ENCODE results near the gene BIRC5. TPM values are rescaled to one million over a fixed set of nuclear protein-coding genes. Genes with fewer than 3 reads are reported as not detected.

Gene BIRC5
- total and polyA plus RNA-seq, 2 experiments from 2014 or later = 17.7 to 65.2 TPM

DNA sequence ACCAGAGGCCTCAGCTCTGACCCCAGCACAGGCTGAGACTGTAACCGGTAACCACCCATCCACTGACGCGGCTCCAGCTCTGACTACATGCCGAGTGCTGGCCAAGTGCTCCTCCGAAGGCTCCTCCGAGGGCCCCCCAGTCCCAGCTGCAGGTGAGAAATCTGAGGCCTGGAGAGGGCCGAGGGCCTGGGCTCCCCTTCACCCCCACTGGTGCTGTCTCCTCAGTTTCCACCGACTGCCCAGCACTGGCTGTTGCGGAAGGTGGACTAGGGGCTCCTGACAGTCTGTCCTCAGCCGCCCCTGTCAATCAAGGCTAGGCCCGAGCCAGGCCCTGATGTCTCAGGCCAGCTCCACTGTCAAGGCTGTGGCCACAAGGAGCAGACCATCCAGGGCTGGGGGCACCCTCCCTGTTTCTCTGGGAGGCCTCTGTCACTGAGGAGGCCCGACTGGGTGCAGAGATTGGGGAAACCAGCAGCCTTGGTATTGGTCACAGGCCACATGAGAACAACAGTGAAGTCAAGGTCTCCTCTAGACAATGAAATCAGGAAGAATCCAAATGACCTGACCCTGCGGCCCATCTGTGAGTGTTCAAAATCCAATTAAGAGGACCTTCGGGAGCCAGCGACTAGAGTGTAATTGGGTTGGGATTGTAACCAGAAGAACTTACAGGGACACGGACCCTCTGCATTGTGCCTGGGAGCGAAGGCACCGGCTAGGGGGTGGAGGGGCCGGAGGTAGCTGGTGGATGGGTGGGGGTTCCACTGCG, 22.5 kb downstream of the BIRC5 start:
- Histone ChIP-seq H3K4me1 (ENCODE audit: low read depth) (no peaks in the 10 kb centered on the region), H3K36me3 (no peaks in the 10 kb centered on the region), H3K9me3 (ENCODE audit: low read depth) (no peaks in the 10 kb centered on the region), H3K27me3 (peaks cover 16% of the 10 kb centered on the region), H3K27ac (no peak overlapping the region), H3K4me3 (no peak overlapping the region)
- TF ChIP-seq, protein P1, sequence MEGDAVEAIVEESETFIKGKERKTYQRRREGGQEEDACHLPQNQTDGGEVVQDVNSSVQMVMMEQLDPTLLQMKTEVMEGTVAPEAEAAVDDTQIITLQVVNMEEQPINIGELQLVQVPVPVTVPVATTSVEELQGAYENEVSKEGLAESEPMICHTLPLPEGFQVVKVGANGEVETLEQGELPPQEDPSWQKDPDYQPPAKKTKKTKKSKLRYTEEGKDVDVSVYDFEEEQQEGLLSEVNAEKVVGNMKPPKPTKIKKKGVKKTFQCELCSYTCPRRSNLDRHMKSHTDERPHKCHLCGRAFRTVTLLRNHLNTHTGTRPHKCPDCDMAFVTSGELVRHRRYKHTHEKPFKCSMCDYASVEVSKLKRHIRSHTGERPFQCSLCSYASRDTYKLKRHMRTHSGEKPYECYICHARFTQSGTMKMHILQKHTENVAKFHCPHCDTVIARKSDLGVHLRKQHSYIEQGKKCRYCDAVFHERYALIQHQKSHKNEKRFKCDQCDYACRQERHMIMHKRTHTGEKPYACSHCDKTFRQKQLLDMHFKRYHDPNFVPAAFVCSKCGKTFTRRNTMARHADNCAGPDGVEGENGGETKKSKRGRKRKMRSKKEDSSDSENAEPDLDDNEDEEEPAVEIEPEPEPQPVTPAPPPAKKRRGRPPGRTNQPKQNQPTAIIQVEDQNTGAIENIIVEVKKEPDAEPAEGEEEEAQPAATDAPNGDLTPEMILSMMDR (IDR thresholded peaks at IDR 0.05; ENCODE audit: low read depth, low read length) = no peak
- DNase-seq (ENCODE audit: low read depth in 1 of 2, low spot score in 1 of 2) = no peak

DNA sequence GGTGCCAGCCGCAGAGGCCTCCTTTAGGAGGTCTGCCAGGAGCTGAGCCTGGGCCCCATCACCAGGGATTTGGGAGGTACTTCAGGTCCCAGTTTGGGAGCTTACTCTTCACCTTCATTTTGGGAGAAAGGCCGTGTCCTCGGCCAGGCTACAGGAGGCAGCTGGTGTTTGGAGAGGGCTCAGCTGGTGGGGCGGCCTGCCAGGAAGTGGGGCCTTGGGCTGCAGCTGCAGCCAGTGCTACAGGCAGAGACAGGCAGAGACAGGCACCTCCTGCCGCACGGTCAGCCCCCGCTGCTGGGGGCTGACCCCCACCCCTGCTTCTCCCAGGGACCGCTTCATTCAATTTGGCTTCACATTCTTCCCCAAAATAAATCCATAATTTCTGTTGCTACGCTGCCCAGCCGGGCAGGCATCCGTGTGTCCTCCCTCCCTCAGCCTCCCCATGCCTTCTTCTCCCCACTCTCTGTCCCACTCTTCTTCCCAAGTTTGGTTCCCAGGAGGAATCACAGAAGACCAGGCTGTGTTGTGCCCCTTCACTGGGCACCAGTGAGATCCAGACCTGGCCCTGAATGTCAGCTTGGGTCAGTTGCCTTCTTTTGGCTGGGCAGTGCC, 23.5 kb downstream of the BIRC5 start:
- no peak overlapping the region for H3K4me3 ChIP-seq
- DNase-seq (ENCODE audit: low read depth in 1 of 2, low spot score in 1 of 2) = no peak
- no peaks in the 10 kb centered on the region for H3K9me3 ChIP-seq (ENCODE audit: low read depth)
- no peaks in the 10 kb centered on the region for H3K36me3 ChIP-seq
- no peak overlapping the region for H3K27ac ChIP-seq
- TF ChIP-seq, protein P1 (IDR thresholded peaks at IDR 0.05; ENCODE audit: low read depth, low read length) = no peak
- no peaks in the 10 kb centered on the region for H3K4me1 ChIP-seq (ENCODE audit: low read depth)
- H3K27me3 ChIP-seq = peaks cover 7% of the 10 kb centered on the region

DNA sequence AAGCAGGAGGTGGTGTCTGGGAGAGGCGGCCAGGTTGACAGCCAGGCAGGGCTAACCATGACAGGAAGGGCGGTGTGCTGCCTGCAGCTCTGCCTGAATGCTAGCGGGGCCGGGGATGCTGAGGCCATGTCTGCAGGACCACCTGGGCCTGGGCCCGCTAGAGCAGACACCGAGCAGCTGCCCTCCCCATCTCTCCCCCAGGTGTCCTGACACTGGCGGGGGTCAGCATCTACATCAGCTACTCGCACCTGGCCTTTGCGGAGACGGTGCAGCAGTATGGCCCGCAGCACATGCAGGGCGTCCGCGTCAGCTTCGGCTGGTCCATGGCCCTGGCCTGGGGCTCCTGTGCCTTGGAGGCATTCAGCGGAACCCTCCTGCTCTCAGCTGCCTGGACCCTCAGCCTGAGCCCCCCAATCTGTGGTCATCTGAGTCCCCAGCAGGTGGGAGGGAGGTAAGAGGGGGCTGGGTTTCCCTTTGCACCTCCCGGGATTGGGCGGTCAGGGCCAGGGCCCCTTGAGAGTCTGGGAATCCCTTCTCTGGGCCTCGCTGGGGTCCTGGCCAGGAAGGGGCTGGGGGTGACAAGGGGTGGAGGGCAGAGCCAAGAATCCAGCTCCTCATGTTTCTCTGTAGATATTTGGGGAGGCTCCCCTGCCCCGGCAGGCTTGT, 24.9 kb downstream of the BIRC5 start:
- TF ChIP-seq, protein P1 (IDR thresholded peaks at IDR 0.05; ENCODE audit: low read depth, low read length) = no peak
- Histone ChIP-seq H3K9me3 (ENCODE audit: low read depth) (no peaks in the 10 kb centered on the region), H3K4me3 (no peak overlapping the region), H3K27ac (no peak overlapping the region), H3K27me3 (no peaks in the 10 kb centered on the region), H3K4me1 (ENCODE audit: low read depth) (no peaks in the 10 kb centered on the region), H3K36me3 (no peaks in the 10 kb centered on the region)
- no peak for DNase-seq (ENCODE audit: low read depth in 1 of 2, low spot score in 1 of 2)

DNA sequence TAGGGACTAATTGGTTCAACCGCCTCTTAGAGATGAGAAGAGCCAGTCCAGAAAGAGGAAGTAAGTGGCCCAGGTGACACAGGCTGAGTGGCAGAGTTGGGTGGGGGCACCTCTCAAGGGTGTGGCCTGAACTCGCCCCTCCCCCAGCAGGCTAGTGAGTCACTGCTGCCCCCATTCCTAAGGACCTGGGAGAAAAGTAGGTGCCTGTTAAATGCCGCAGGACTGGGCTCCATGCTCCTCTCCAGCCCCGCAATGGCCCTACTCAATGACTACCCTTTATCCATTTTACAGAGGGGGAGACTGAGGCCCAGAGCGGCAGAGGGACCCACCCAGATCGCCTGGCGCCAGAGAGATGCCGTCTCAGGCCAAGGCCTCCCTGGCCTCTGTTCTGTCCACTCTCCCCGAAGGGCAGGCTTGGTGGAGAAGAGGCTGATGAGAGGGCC, 25.5 kb downstream of the BIRC5 start:
- H3K27ac ChIP-seq = no peak overlapping the region
- no peak overlapping the region for H3K4me3 ChIP-seq
- no peaks in the 10 kb centered on the region for H3K4me1 ChIP-seq (ENCODE audit: low read depth)
- no peaks in the 10 kb centered on the region for H3K36me3 ChIP-seq
- DNase-seq (ENCODE audit: low read depth in 1 of 2, low spot score in 1 of 2) = no peak
- no peaks in the 10 kb centered on the region for H3K27me3 ChIP-seq
- no peaks in the 10 kb centered on the region for H3K9me3 ChIP-seq (ENCODE audit: low read depth)
- TF ChIP-seq, protein P1 (IDR thresholded peaks at IDR 0.05; ENCODE audit: low read depth, low read length) = no peak

DNA sequence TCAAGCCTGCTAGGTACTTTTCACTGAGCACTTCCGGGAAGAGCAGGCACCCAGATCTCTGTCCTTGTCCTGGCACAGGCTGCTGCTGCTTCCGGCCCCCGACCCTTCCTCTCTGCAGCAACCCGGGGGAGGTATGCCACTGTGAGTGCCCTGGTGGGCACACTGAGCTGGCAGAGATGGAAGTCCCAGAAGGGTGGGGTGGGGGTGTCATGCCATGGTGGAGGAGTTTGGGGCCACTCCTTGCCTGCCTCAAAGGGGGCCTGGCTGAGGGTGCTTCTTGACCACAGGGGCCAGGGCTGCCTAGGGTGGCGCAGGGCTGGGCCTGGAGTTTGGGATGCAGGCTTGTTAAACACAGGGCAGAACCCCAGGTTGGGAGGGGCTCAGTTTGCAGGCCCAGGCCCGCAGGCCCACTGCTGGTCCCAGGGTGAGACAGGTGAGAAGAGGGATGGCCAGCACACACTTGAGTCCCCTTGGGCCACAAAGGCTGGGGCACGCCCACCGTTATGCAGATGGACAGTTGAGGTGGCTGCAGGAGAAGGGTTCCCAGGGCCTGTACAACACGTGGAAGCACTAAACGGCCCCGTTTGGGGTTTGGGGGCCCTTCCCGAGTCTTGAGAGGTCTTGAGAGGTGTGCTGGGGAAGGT, 26.1 kb downstream of the BIRC5 start:
- Histone ChIP-seq H3K27ac (no peak overlapping the region), H3K36me3 (no peaks in the 10 kb centered on the region), H3K4me3 (no peak overlapping the region), H3K27me3 (no peaks in the 10 kb centered on the region), H3K4me1 (ENCODE audit: low read depth) (no peaks in the 10 kb centered on the region), H3K9me3 (ENCODE audit: low read depth) (no peaks in the 10 kb centered on the region)
- no peak for DNase-seq (ENCODE audit: low read depth in 1 of 2, low spot score in 1 of 2)
- TF ChIP-seq, protein P1 (IDR thresholded peaks at IDR 0.05; ENCODE audit: low read depth, low read length) = no peak
